OCI-LY7 (cell line): ENCODE data around the gene CTU2. TPM values are rescaled to one million over a fixed set of nuclear protein-coding genes. Genes with fewer than 3 reads are reported as not detected.

Experiments used
- BruUV-seq: library from RNA; stranded (reverse); fragments of 400-500 nt; replicated peaks from 2 replicates; lab custom pipeline; 2021; lab: Mats Ljungman, UMichigan
- CTCF ChIA-PET: fragments of 300-600 bp; sonication (Branson Sonifier 250); formaldehyde crosslinking; loops from one replicate; lab custom pipeline; 2022; ENCODE audit warnings: antibody characterized with exemption; ENCODE audit not compliant: unreplicated experiment; lab: Charles Lee
- POLR2A ChIA-PET: fragments of 300-600 bp; sonication (Branson Sonifier 250); formaldehyde crosslinking; loops from one replicate; lab custom pipeline; 2022; ENCODE audit warnings: antibody characterized with exemption; lab: Charles Lee
- DNase-seq: peaks from one replicate; pipeline ENCODE4 v3.0.0-alpha.2; 2015; ENCODE audit warnings: low spot score
- H2AFZ ChIP-seq: fragments of 200-600 bp; sonication (generic), shearing (Covaris generic); 2 replicates; pipeline ENCODE4 v1.6.1; 2014; ENCODE audit warnings: mild to moderate bottlenecking, antibody characterized with exemption, low read length, moderate library complexity
- H3K27ac ChIP-seq: fragments of 200-600 bp; sonication (generic); 2 replicates; pipeline ENCODE4 v1.5.1; 2014; ENCODE audit warnings: mixed run types, low read depth, mild to moderate bottlenecking, moderate library complexity, low read length, inconsistent platforms; ENCODE audit not compliant: poor library complexity, severe bottlenecking
- H3K36me3 ChIP-seq: fragments of 200-600 bp; sonication (generic); 2 replicates; pipeline ENCODE4 v1.6.1; 2014; ENCODE audit warnings: mild to moderate bottlenecking, antibody characterized with exemption, low read length, moderate library complexity, mixed read lengths; ENCODE audit not compliant: insufficient read depth
- H3K4me1 ChIP-seq: fragments of 200-600 bp; sonication (generic); 2 replicates; pipeline ENCODE4 v1.5.1; 2014; ENCODE audit warnings: mild to moderate bottlenecking, low read length; ENCODE audit not compliant: insufficient read depth, poor library complexity, severe bottlenecking
- H3K4me2 ChIP-seq: fragments of 200-600 bp; sonication (generic); 2 replicates; pipeline ENCODE4 v1.6.1; 2014; ENCODE audit warnings: mild to moderate bottlenecking, low read length
- H3K4me3 ChIP-seq: fragments of 200-600 bp; sonication (generic); 2 replicates; pipeline ENCODE4 v1.5.1; 2014; ENCODE audit warnings: mild to moderate bottlenecking, low read depth, low read length; ENCODE audit not compliant: poor library complexity, severe bottlenecking
- H3K79me2 ChIP-seq: fragments of 200-600 bp; sonication (generic); 2 replicates; pipeline ENCODE4 v1.6.1; 2016; ENCODE audit warnings: low read depth, mild to moderate bottlenecking, low read length, moderate library complexity, mixed read lengths; ENCODE audit not compliant: insufficient read depth
- H3K9me2 ChIP-seq: fragments of 200-600 bp; sonication (generic); 2 replicates; pipeline ENCODE4 v1.6.1; 2016; ENCODE audit warnings: mild to moderate bottlenecking, low read length, mixed read lengths; ENCODE audit not compliant: insufficient read depth
- H3K9me3 ChIP-seq: fragments of 200-600 bp; sonication (generic); 2 replicates; pipeline ENCODE4 v1.6.1; 2014; ENCODE audit warnings: mild to moderate bottlenecking, mixed run types, low read length, mixed read lengths
- H4K20me1 ChIP-seq: fragments of 200-600 bp; sonication (generic); 2 replicates; pipeline ENCODE4 v1.6.1; 2014; ENCODE audit warnings: mild to moderate bottlenecking, antibody characterized with exemption, low read length, moderate library complexity, mixed read lengths; ENCODE audit not compliant: insufficient read depth
- CTCF ChIP-seq: fragments of 200-600 bp; sonication (generic); conservative IDR thresholded peaks from 2 replicates; pipeline ENCODE4 v1.5.1; 2014; ENCODE audit warnings: mild to moderate bottlenecking, antibody characterized with exemption, low read length, moderate library complexity, mixed read lengths
- EZH2phosphoT487 ChIP-seq: fragments of 200-600 bp; sonication (generic); IDR thresholded peaks from 2 replicates; pipeline ENCODE4 v1.6.1; 2018; ENCODE audit warnings: low read depth, borderline replicate concordance, mild to moderate bottlenecking, mixed run types, antibody characterized with exemption, low read length, moderate library complexity, mixed read lengths
- intact Hi-C: fragments of 100-400 bp; cut with micrococcal nuclease; formaldehyde crosslinking; loops from one replicate; pipeline ENCODE4 v1.10.0; 2022; ENCODE audit not compliant: unreplicated experiment
- total RNA-seq, 2 experiments: library from RNA; depleted of rRNA in 1 of 2; stranded (reverse); fragments of >200 nt in 1 of 2; shearing (Covaris generic) in 1 of 2; gene quantifications; 2 replicates each; pipeline ENCODE4 v1.2.3, GENCODE V29; 2014 to 2022

Gene CTU2
- total RNA-seq, 2 experiments from 2014 or later: 21.9 to 24.4 TPM

GRCh38 chr16:88750854-88751253 lies 44.6 kb downstream of the CTU2 start:
- no peaks in the 10 kb centered on the region for H3K9me2 ChIP-seq
- TF ChIP-seq CTCF: no peak
- TF ChIP-seq EZH2phosphoT487: no peak
- no peaks in the 10 kb centered on the region; the same call in 1 of the 2 replicates for H3K36me3 ChIP-seq
- intact Hi-C loops: no loop called here
- H3K4me3 ChIP-seq: no peak overlapping the region
- peaks cover 15% of the 10 kb centered on the region for H3K4me1 ChIP-seq
- DNase-seq: no peak
- BruUV-seq: no TSS peak
- no peaks in the 10 kb centered on the region for H3K9me3 ChIP-seq
- H3K4me2 ChIP-seq: no peak overlapping the region
- H2AFZ ChIP-seq: no peak overlapping the region
- ChIA-PET CTCF (no interaction called here), POLR2A (no interaction called here)
- H3K79me2 ChIP-seq: no peaks in the 10 kb centered on the region
- H3K27ac ChIP-seq: no peak overlapping the region
- no peaks in the 10 kb centered on the region for H4K20me1 ChIP-seq

GRCh38 chr16:88752386-88753002 lies 46.2 kb downstream of the CTU2 start:
- TF ChIP-seq CTCF (no peak), EZH2phosphoT487 (no peak)
- no peak for DNase-seq
- no peaks in the 10 kb centered on the region for H3K9me3 ChIP-seq
- intact Hi-C loops: no loop called here
- no peaks in the 10 kb centered on the region for H3K79me2 ChIP-seq
- BruUV-seq: no TSS peak
- ChIA-PET POLR2A (no interaction called here), CTCF (no interaction called here)
- no peaks in the 10 kb centered on the region for H3K9me2 ChIP-seq
- H3K4me1 ChIP-seq: peaks cover 5% of the 10 kb centered on the region
- no peak overlapping the region for H2AFZ ChIP-seq
- no peaks in the 10 kb centered on the region; the same call in 1 of the 2 replicates for H4K20me1 ChIP-seq
- H3K4me3 ChIP-seq: no peak overlapping the region
- no peak overlapping the region for H3K27ac ChIP-seq
- no peaks in the 10 kb centered on the region; the same call in 1 of the 2 replicates for H3K36me3 ChIP-seq
- H3K4me2 ChIP-seq: no peak overlapping the region

DNA sequence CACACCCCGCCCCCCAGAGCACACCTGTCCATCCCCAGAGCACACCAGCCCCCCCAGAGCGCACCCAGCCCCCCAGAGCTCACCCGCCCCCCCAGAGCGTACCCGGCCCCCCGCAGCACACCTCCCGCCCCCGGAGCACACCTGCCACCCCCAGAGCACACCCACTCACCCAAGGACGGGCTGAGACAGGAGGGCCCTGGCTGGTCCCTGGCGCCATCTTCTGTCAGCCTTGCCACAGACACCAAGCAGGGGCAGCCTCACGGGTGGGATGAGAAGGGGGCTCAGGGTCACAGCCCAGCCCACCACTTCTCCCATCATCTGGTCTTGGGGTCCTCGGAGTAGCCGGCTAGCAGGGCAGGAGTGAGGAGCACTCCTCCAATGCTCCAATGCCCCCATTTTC lies 46.9 kb downstream of the CTU2 start:
- no peaks in the 10 kb centered on the region for H3K79me2 ChIP-seq
- no TSS peak for BruUV-seq
- POLR2A ChIA-PET: interaction anchor here (0.6 kb wide), 1 partner anchor 50 kb away, joined by 4 read pairs; no protein-coding TSS in a partner anchor

More for the DNA sequence above, 46.9 kb downstream of the CTU2 start:
- Histone ChIP-seq H3K4me1 (peaks cover 2% of the 10 kb centered on the region), H4K20me1 (no peaks in the 10 kb centered on the region; the same call in 1 of the 2 replicates), H3K4me3 (no peak overlapping the region), H3K27ac (no peak overlapping the region), H3K4me2 (no peak overlapping the region), H3K9me2 (no peaks in the 10 kb centered on the region), H2AFZ (no peak overlapping the region), H3K9me3 (no peaks in the 10 kb centered on the region), H3K36me3 (no peaks in the 10 kb centered on the region; the same call in 1 of the 2 replicates)
- TF ChIP-seq CTCF (peak; percentile 45), EZH2phosphoT487 (no peak)
- intact Hi-C loops: no loop called here
- no peak for DNase-seq
- CTCF ChIA-PET: no interaction called here
